Right ventricle myocardium inferior (tissue), 1 donor: ENCODE measurements around the gene CD22. TPM values are rescaled to one million over a fixed set of nuclear protein-coding genes. Genes with fewer than 3 reads are reported as not detected.
"Not testable (repeated sequence)": the region's sequence is repeated elsewhere in the genome, so short reads cannot be mapped to it uniquely, and the experiment has no call there.

Experiments
- ATAC-seq: fragments of 200-7000 bp; cut with Tn5 transposase; one replicate; pipeline ENCODE4 v1.9.1; 2020; ENCODE audit warnings: mild to moderate bottlenecking, moderate library complexity
- DNase-seq: peaks from one replicate; pipeline ENCODE4 v3.0.0; 2021; ENCODE audit errors: missing footprints
- intact Hi-C: fragments of 100-400 bp; cut with DNase I; formaldehyde crosslinking; loops from one replicate; pipeline ENCODE4 v1.11.0; 2022
- total RNA-seq: library from RNA; stranded (reverse); fragmentation: NEBNext Ultra II Directional; extraction: Animal tissue kit (Norgen Biotek cat#: 25700); gene quantifications from one replicate; pipeline ENCODE4 v1.2.1, GENCODE V29; 2021
- donor health status: DM: no; HTN: yes; CAD: no; lungs with severe emphysema.

CD22 gene
- total RNA-seq, 1 donor from 2014 or later: 0.19 TPM

- no peak for DNase-seq
- intact Hi-C loops: loop anchor here (1.0 to 5.0 kb wide), 3 partner anchors 117 to 241 kb away; no protein-coding TSS in a partner anchor
- ATAC-seq: no peak
Measured at GRCh38 chr19:35351411-35352176, 22.6 kb downstream of the CD22 start.

GRCh38 chr19:35352177-35352447 lies 23.1 kb downstream of the CD22 start:
- DNase-seq (no peak), ATAC-seq (no peak)
- intact Hi-C loops: loop anchor here (1.0 to 5.0 kb wide), 3 partner anchors 116 to 240 kb away; no protein-coding TSS in a partner anchor

- DNase-seq (no peak), ATAC-seq (peak; percentile 75)
- intact Hi-C loops: loop anchor here (1.0 to 5.0 kb wide), 3 partner anchors 116 to 240 kb away; no protein-coding TSS in a partner anchor
Measured at GRCh38 chr19:35352448-35353304, 23.7 kb downstream of the CD22 start.

- intact Hi-C loops: loop anchor here (2.0 to 5.0 kb wide), 2 partner anchors 141 to 239 kb away; no protein-coding TSS in a partner anchor
- no peak for DNase-seq
- ATAC-seq: no peak
Measured at GRCh38 chr19:35353635-35354034, 24.6 kb downstream of the CD22 start.

GRCh38 chr19:35354898-35355297 lies 25.9 kb downstream of the CD22 start:
- intact Hi-C loops: loop anchor here (5.0 kb wide), 1 partner anchor 237 kb away; no protein-coding TSS in a partner anchor
- no peak for DNase-seq

GRCh38 chr19:35355791-35356460 lies 26.9 kb downstream of the CD22 start:
- ATAC-seq (peak; percentile 41), DNase-seq (no peak)
- intact Hi-C loops: no loop called here

More at GRCh38 chr19:35354898-35355297, 25.9 kb downstream of the CD22 start:
- ATAC-seq: no peak

- DNase-seq (no peak), ATAC-seq (peak; percentile 35)
- intact Hi-C loops: no loop called here
Measured at GRCh38 chr19:35357867-35358573, 29.0 kb downstream of the CD22 start, which contains the start of gene FFAR3. Gene FFAR3, plus strand, starts transcription at chr19:35358460. Its CDS starts 431 bp downstream, at chr19:35358891.

- ATAC-seq, DNase-seq, intact Hi-C loops: not testable (repeated sequence)
Measured at GRCh38 chr19:35358834-35359233, 29.8 kb downstream of the CD22 start.

GRCh38 chr19:35359395-35359794 lies 30.4 kb downstream of the CD22 start:
- ATAC-seq, intact Hi-C loops, DNase-seq: not testable (repeated sequence)

GRCh38 chr19:35360081-35360480 lies 31.1 kb downstream of the CD22 start:
- DNase-seq, ATAC-seq, intact Hi-C loops: not testable (repeated sequence)

GRCh38 chr19:35360880-35361420 lies 32.0 kb downstream of the CD22 start:
- ATAC-seq (no peak), DNase-seq (no peak)
- intact Hi-C loops: no loop called here

- DNase-seq (no peak), ATAC-seq (no peak)
- intact Hi-C loops: no loop called here
Measured at GRCh38 chr19:35362261-35363000, 33.4 kb downstream of the CD22 start.

- no peak for DNase-seq
- intact Hi-C loops: no loop called here
- no peak for ATAC-seq
Measured at GRCh38 chr19:35363001-35363590, 34.1 kb downstream of the CD22 start.

- no peak for ATAC-seq
- intact Hi-C loops: no loop called here
Measured at GRCh38 chr19:35363711-35364425, 34.9 kb downstream of the CD22 start.

GRCh38 chr19:35365303-35365702 lies 36.3 kb downstream of the CD22 start:
- ATAC-seq (no peak), DNase-seq (no peak)
- intact Hi-C loops: no loop called here

More at GRCh38 chr19:35363711-35364425, 34.9 kb downstream of the CD22 start:
- DNase-seq: no peak

GRCh38 chr19:35368378-35368777 lies 39.4 kb downstream of the CD22 start:
- no peak for DNase-seq
- intact Hi-C loops: no loop called here
- no peak for ATAC-seq
